HepG2 (cell line): ENCODE results near the gene UTP4. TPM values are rescaled to one million over a fixed set of nuclear protein-coding genes. Genes with fewer than 3 reads are reported as not detected.

ENCODE experiments used
- ATF1 ChIP-seq: IDR thresholded peaks from 2 replicates; pipeline ENCODE4 v1.6.1; 2016; ENCODE audit warnings: mild to moderate bottlenecking, control low read depth
- ATF6 ChIP-seq: sonication (generic); formaldehyde crosslinking; conservative IDR thresholded peaks from 2 replicates; pipeline ENCODE4 v1.4.0; 2020; ENCODE audit warnings: missing genetic modification reagents
- ATF7-NPFF ChIP-seq: sonication (generic); formaldehyde crosslinking; IDR thresholded peaks from 2 replicates; pipeline ENCODE4 v1.8.1; 2023; ENCODE audit warnings: mild to moderate bottlenecking, low read depth, missing genetic modification reagents, moderate library complexity
- EED ChIP-seq: sonication (generic); formaldehyde crosslinking; IDR thresholded peaks from 2 replicates; pipeline ENCODE4 v1.5.0; 2020; ENCODE audit warnings: mild to moderate bottlenecking, missing genetic modification reagents
- FOXO1 ChIP-seq: sonication (generic); formaldehyde crosslinking; IDR thresholded peaks from 2 replicates; pipeline ENCODE4 v1.4.0; 2020; ENCODE audit warnings: missing genetic modification reagents
- HDAC1 ChIP-seq: sonication (generic); formaldehyde crosslinking; IDR thresholded peaks from 2 replicates; pipeline ENCODE4 v1.5.1; 2020; ENCODE audit warnings: mild to moderate bottlenecking, missing genetic modification reagents
- KMT2B ChIP-seq: IDR thresholded peaks from 2 replicates; pipeline ENCODE4 v1.6.1; 2016; ENCODE audit warnings: missing genetic modification reagents, missing compliant biosample characterization
- MLXIP ChIP-seq: sonication (generic); formaldehyde crosslinking; IDR thresholded peaks from 2 replicates; pipeline ENCODE4 v1.9.0; 2021; ENCODE audit warnings: missing genetic modification reagents, borderline replicate concordance
- NBN ChIP-seq: fragments of 450-650 bp; conservative IDR thresholded peaks from 2 replicates; pipeline ENCODE4 v1.6.1; 2017
- REXO4 ChIP-seq: sonication (generic); formaldehyde crosslinking; IDR thresholded peaks from 2 replicates; pipeline ENCODE4 v1.8.0; 2022; ENCODE audit warnings: missing genetic modification reagents, mild to moderate bottlenecking, borderline replicate concordance
- SMARCE1 ChIP-seq: fragments of 450-650 bp; IDR thresholded peaks from 2 replicates; pipeline ENCODE4 v1.6.1; 2017; ENCODE audit warnings: borderline replicate concordance
- STAG1 ChIP-seq: sonication (generic); formaldehyde crosslinking; IDR thresholded peaks from 2 replicates; pipeline ENCODE4 v1.4.0; 2020; ENCODE audit warnings: missing genetic modification reagents
- TAF1 ChIP-seq: sonication (generic); formaldehyde crosslinking; IDR thresholded peaks from 2 replicates; pipeline ENCODE4 v1.4.0; 2020; ENCODE audit warnings: missing genetic modification reagents
- ZKSCAN1 ChIP-seq: fragments of 150-350 bp; IDR thresholded peaks from 2 replicates; pipeline ENCODE4 v1.6.1; 2014; ENCODE audit warnings: low read length
- ZNF142 ChIP-seq: sonication (generic); formaldehyde crosslinking; IDR thresholded peaks from 2 replicates; pipeline ENCODE4 v1.4.0; 2020; ENCODE audit warnings: missing genetic modification reagents
- ZNF263 ChIP-seq: sonication (generic); formaldehyde crosslinking; IDR thresholded peaks from 2 replicates; pipeline ENCODE4 v1.4.0; 2020; ENCODE audit warnings: missing genetic modification reagents
- ZNF703 ChIP-seq: sonication (generic); formaldehyde crosslinking; IDR thresholded peaks from 2 replicates; pipeline ENCODE4 v1.5.1; 2020; ENCODE audit warnings: missing genetic modification reagents, mild to moderate bottlenecking, moderate library complexity, borderline replicate concordance
- ZNF740 ChIP-seq: sonication (generic); formaldehyde crosslinking; IDR thresholded peaks from 2 replicates; pipeline ENCODE4 v1.4.0; 2020; ENCODE audit warnings: missing genetic modification reagents
- ZNF772 ChIP-seq: sonication (generic); formaldehyde crosslinking; IDR thresholded peaks from 2 replicates; pipeline ENCODE4 v1.5.0; 2020; ENCODE audit warnings: mild to moderate bottlenecking, missing genetic modification reagents
- ZSCAN20 ChIP-seq: sonication (generic); formaldehyde crosslinking; IDR thresholded peaks from 2 replicates; pipeline ENCODE4 v1.4.0; 2020; ENCODE audit warnings: missing genetic modification reagents, mild to moderate bottlenecking, borderline replicate concordance
- polyA plus RNA-seq, 8 experiments: library from polyadenylated mRNA; depleted of rRNA in 3 of 8; stranded (reverse) in 7 of 8; unstranded in 1 of 8; fragments of >200 nt; fragmentation: Illumina TruSeq in 4 of 8; extraction: Trizol in 4 of 8; gene quantifications; 2 replicates each; pipeline versions ENCODE4 v1.2.1 to v1.2.3, GENCODE V29; 2011 to 2016; ENCODE audit warnings: low read depth in 4 of 8, missing spikeins in 1 of 8, mixed read lengths in 1 of 8; ENCODE audit not compliant: insufficient read depth in 1 of 8
- total RNA-seq, 5 experiments: library from RNA; depleted of rRNA; stranded (reverse); fragments of >200 nt; fragmentation: Illumina TruSeq; extraction: Trizol; gene quantifications; 2 replicates each; pipeline ENCODE4 v1.2.3, GENCODE V29; 2016; ENCODE audit warnings: low read depth in 1 of 5

UTP4 gene
- total and polyA plus RNA-seq, 2 of the 13 experiments (the other 11 are each of a cell fraction or from before 2014, with no cell fraction given), result 30.0 to 85.8 TPM

DNA sequence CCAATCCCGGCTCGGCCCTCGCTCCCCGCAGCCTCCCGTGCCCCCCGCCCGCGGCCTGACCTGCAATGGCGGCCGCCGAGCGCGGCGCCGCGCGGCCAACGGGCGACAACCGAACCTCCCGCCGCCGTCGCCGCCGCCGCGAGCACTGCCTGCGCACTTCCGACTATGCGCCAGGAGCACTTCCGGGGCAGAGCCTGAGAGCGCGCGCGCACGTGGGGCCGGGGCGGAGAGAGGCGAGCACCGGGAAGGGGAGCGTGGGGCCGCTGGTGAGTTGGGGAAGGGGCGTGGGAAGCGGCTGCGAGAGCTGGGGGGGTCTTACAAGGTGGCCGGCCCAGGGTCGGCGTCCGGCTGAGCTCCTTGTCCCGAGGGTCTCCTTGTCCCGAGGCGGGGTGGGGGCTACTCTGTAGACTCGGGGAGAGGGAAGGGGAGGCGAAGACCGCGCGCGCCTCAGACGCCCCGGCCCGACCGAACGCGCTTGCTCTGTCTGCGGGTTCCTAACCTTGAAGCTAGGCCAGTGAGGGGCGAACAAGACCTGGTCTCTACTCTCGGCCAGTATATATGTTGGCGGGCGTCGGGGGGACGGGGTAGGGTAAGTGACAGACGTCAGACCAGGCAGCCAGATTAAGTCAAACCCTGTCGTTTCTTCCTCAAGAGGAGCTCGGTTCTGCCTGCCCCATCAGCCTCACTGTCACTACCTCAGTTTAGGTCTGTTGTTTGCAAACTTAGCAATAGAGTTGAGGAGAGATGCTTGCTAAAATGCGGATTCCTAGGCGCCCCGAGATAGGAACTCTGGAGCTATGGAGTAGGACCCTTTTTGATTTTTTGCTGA, at the start of gene UTP4, which contains the start of gene CHTF8 (continued):
- TF ChIP-seq MLXIP (CRISPR knock-in tag) (no peak), SMARCE1 (no peak), ZNF703 (no peak), ATF1 (CRISPR knock-in tag) (no peak), NBN (no peak), ATF7-NPFF (CRISPR knock-in tag) (no peak; the same call in none of the 2 replicates), ZSCAN20 (peak; percentile 57; the same call in 1 of the 2 replicates), HDAC1 (CRISPR knock-in tag) (peak; percentile 96), ATF6 (CRISPR knock-in tag) (no peak), ZNF740 (no peak), STAG1 (no peak), ZNF142 (CRISPR knock-in tag) (peak; percentile 89), ZNF772 (CRISPR knock-in tag) (no peak), FOXO1 (peak; percentile 54), TAF1 (CRISPR knock-in tag) (peak; percentile 66), ZKSCAN1 (no peak), ZNF263 (CRISPR knock-in tag) (peak; percentile 88), REXO4 (CRISPR knock-in tag) (no peak), EED (CRISPR knock-in tag) (peak; percentile 70), KMT2B (CRISPR knock-in tag) (peak; percentile 94)
